Measurements from ENCODE around the gene ADGRG1. TPM values are rescaled to one million over a fixed set of nuclear protein-coding genes. Genes with fewer than 3 reads are reported as not detected.

The ADGRG1 gene
- total RNA-seq, 2 experiments from 2014 or later: 0.93 to 1.0 TPM

DNA sequence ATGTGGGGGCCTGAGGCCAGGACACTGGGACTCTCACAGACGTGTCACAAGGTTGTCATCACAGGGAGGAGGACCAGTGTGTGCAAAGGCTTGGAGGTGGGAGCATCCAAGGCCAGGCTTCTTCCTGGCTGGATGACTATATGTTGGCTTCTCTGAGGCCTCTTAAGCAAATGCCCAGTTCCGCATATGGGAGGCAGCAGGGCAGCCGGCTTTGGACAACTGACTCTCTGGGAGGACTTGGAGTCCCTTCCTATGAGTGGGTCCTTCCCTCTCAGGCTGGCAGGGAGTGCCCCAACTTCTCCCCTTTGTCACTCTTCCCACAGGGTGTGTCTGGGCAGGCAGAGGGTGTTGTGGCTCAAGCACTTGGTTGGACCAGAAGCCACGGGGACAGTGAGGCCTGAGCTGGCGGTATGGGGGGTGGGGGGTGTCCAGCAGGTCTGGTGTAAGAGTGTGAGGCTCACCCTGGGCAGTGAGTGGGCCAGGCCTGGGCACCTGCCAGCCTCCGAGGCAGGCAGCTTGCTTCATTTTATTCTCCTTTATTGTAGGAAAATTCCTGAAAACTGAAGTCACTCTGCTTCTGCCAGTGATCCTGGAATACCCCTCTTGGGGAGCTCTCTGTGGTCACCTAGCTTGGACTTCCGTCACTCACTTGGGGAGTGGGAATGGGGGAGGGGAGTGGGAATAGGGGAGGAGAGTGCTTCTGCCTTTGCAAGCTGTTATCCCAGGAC lies 14.9 kb downstream of the ADGRG1 start:
- DNase-seq: no peak
- H3K4me1 Mint-ChIP-seq (ENCODE audit: low read depth): peaks cover 9% of the 10 kb centered on the region
- H3K4me3 Mint-ChIP-seq: no peak overlapping the region
- no peaks in the 10 kb centered on the region for H3K36me3 Mint-ChIP-seq (ENCODE audit: low read depth)
- intact Hi-C loops (cut with micrococcal nuclease): no loop called here
- H3K27ac Mint-ChIP-seq: no peak overlapping the region
- CTCF ChIA-PET: interaction anchor here (0.8 to 1.1 kb wide), 2 partner anchors 9 to 33 kb away, joined by 3 to 6 read pairs; no protein-coding TSS in a partner anchor
- no peaks in the 10 kb centered on the region for H3K27me3 Mint-ChIP-seq (ENCODE audit: low read depth)
- H3K9me3 Mint-ChIP-seq: no peaks in the 10 kb centered on the region

- no peak overlapping the region for H3K27ac Mint-ChIP-seq
- no peaks in the 10 kb centered on the region for H3K9me3 Mint-ChIP-seq
- DNase-seq: no peak
- CTCF ChIA-PET: interaction anchor here (0.8 to 1.1 kb wide), 2 partner anchors 9 to 33 kb away, joined by 3 to 6 read pairs; no protein-coding TSS in a partner anchor
- peaks cover 11% of the 10 kb centered on the region for H3K4me1 Mint-ChIP-seq (ENCODE audit: low read depth)
- no peaks in the 10 kb centered on the region for H3K27me3 Mint-ChIP-seq (ENCODE audit: low read depth)
- intact Hi-C loops (cut with micrococcal nuclease): no loop called here
- no peak overlapping the region for H3K4me3 Mint-ChIP-seq
- H3K36me3 Mint-ChIP-seq (ENCODE audit: low read depth): no peaks in the 10 kb centered on the region
Observed at GRCh38 chr16:57643910-57644309, 15.5 kb downstream of the ADGRG1 start.

- no peaks in the 10 kb centered on the region for H3K9me3 Mint-ChIP-seq
- peaks cover 10% of the 10 kb centered on the region for H3K4me1 Mint-ChIP-seq (ENCODE audit: low read depth)
- no peaks in the 10 kb centered on the region for H3K36me3 Mint-ChIP-seq (ENCODE audit: low read depth)
- intact Hi-C loops (cut with micrococcal nuclease): no loop called here
- no peak overlapping the region for H3K27ac Mint-ChIP-seq
- no peak overlapping the region for H3K4me3 Mint-ChIP-seq
- DNase-seq: no peak
- H3K27me3 Mint-ChIP-seq (ENCODE audit: low read depth): no peaks in the 10 kb centered on the region
- CTCF ChIA-PET: interaction anchor here (0.8 to 6.5 kb wide), 4 partner anchors 8 to 67 kb away, joined by 3 to 162 read pairs (median 54); no protein-coding TSS in a partner anchor
Observed at GRCh38 chr16:57644383-57645014, 16.1 kb downstream of the ADGRG1 start.

DNA sequence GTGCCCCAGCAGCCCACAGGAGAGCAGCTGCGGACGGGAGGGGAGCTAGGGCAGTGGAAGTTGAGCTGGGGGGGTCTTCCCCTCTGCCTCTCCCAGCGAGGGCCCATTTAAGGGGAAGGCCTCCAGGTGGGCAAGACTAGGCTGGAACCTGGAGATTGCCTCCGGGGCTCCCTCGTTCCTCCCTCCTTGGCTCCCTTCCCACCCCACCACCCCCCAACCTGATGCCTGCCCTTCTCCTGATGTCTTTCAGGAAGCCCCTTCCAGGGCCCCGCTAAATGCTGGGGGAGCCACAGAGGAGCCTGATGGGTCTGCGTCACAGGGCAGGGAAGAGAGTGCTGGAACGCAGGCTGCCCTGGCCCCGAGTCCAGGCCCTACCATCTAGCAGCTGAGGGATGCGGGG lies 16.7 kb downstream of the ADGRG1 start:
- Mint-ChIP-seq H3K4me3 (no peak overlapping the region), H3K27ac (no peak overlapping the region), H3K9me3 (no peaks in the 10 kb centered on the region), H3K4me1 (ENCODE audit: low read depth) (peaks cover 10% of the 10 kb centered on the region), H3K36me3 (ENCODE audit: low read depth) (no peaks in the 10 kb centered on the region), H3K27me3 (ENCODE audit: low read depth) (no peaks in the 10 kb centered on the region)
- DNase-seq: no peak
- intact Hi-C loops (cut with micrococcal nuclease): no loop called here
- CTCF ChIA-PET: interaction anchor here (1.2 to 6.5 kb wide), 3 partner anchors 36 to 68 kb away, joined by 3 to 162 read pairs (median 106); no protein-coding TSS in a partner anchor

DNA sequence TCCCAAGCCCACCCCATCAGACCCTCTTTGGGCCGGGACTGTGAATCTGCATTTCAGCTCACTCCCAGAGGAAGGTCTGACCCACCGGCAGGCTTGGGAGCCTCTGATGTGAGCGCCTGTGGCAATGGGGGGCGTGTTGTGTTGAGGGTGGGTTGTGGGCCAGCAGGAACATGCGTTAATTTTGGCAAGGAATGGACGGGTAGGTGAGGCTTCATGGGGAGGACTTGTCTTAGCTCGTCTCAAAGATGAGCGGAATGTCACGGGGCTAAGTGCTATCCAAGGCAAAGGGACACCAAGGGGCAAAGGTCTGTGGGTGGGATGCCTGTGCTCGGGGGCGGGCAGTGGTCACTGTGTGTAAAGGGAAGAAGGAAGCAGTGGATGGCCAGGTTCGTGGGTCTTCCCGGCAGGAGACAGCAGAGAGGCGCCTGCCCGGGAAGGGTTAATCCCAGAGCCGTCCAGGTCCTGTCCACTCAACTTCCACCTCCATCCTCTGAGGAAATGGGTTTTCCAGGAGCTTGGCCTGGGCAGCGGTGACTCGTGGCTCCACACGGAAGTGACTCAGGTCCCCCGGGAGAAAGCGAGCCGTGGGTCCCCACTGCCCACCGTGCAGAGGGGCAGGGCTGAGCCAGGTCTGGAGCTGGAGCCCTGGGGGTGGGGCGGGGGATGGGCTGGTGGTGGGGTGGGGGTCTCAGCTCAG lies 17.4 kb downstream of the ADGRG1 start:
- Mint-ChIP-seq H3K27ac (peak overlapping the region; percentile 54), H3K27me3 (ENCODE audit: low read depth) (no peaks in the 10 kb centered on the region), H3K4me3 (no peak overlapping the region), H3K4me1 (ENCODE audit: low read depth) (peaks cover 10% of the 10 kb centered on the region), H3K36me3 (ENCODE audit: low read depth) (no peaks in the 10 kb centered on the region), H3K9me3 (no peaks in the 10 kb centered on the region)
- no peak for DNase-seq
- intact Hi-C loops (cut with micrococcal nuclease): no loop called here
- CTCF ChIA-PET: interaction anchor here (1.2 to 6.5 kb wide), 3 partner anchors 36 to 69 kb away, joined by 3 to 162 read pairs (median 106); no protein-coding TSS in a partner anchor

- CTCF ChIA-PET: interaction anchor here (0.8 to 6.5 kb wide), 6 partner anchors 10 to 73 kb away, joined by 3 to 162 read pairs (median 92); no protein-coding TSS in a partner anchor
- intact Hi-C loops (cut with micrococcal nuclease): no loop called here
- H3K9me3 Mint-ChIP-seq: no peaks in the 10 kb centered on the region
- no peak overlapping the region for H3K4me3 Mint-ChIP-seq
- peaks cover 11% of the 10 kb centered on the region for H3K4me1 Mint-ChIP-seq (ENCODE audit: low read depth)
- H3K27ac Mint-ChIP-seq: no peak overlapping the region
- H3K36me3 Mint-ChIP-seq (ENCODE audit: low read depth): no peaks in the 10 kb centered on the region
- H3K27me3 Mint-ChIP-seq (ENCODE audit: low read depth): no peaks in the 10 kb centered on the region
- no peak for DNase-seq
Observed at GRCh38 chr16:57646388-57647039, 18.1 kb downstream of the ADGRG1 start.

DNA sequence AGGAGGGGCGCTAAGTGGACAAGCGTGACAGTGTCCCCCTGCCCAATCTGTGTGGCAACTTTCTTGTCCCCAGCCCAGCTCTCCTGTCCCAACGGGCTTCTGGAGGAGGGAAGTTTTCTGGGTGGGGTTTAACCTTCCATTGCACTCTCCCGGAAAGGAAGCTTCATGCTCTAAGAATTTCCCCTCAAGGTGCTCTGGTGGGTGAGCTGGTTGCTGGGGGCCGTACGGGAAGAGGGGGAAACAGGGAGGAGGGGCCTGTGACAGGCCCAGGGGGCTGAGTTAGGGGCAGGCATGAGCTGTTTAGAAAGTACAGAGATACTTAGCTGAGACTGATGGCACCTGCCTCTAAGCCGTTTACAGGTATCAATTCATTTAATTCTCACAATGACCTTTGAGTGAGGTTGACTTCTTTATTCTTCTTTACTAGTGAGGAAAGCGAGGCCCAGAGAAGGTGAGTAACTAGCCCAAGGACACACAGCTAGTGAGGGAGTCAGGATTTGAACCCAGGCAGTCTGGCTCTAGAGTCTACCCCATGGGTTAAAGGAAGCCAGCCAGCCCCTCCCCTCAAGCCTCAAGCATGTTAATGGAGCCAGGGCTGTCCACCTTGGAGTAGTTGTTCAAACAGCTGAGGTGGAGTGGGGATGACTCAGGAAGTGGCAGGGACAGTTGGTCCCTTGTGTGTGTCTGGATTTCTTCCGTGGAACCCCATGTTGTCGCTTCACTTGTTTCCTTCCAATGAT lies 18.9 kb downstream of the ADGRG1 start:
- intact Hi-C loops (cut with micrococcal nuclease): no loop called here
- H3K4me1 Mint-ChIP-seq (ENCODE audit: low read depth): peaks cover 17% of the 10 kb centered on the region
- no peak overlapping the region for H3K4me3 Mint-ChIP-seq
- no peak for DNase-seq
- CTCF ChIA-PET: interaction anchor here (0.6 to 6.5 kb wide), 13 partner anchors 10 to 250 kb away, joined by 3 to 162 read pairs (median 11); partner anchors contain the start of gene ADGRG1
- no peaks in the 10 kb centered on the region for H3K27me3 Mint-ChIP-seq (ENCODE audit: low read depth)
- H3K27ac Mint-ChIP-seq: no peak overlapping the region
- no peaks in the 10 kb centered on the region for H3K36me3 Mint-ChIP-seq (ENCODE audit: low read depth)
- no peaks in the 10 kb centered on the region for H3K9me3 Mint-ChIP-seq

DNA sequence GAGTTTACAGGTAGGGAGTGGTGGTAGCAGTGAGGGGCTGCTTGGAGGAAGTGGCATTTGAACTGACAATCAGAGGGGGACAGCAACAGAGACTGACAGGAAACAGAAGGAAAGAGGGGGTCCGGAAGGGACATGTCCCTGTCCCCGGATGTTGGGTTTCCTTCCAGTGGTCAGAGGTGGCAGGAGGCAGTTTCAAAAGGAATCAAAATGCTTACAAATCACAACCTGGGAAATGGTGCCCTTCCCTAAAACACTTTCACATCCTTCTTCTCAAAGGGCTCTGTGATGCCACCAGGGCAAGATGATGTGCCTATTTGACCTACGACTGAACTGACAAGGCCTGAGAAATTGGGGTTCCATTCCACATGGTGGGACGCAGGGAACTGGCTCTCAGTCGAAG lies 19.7 kb downstream of the ADGRG1 start:
- Mint-ChIP-seq H3K27me3 (ENCODE audit: low read depth) (no peaks in the 10 kb centered on the region), H3K9me3 (no peaks in the 10 kb centered on the region), H3K36me3 (ENCODE audit: low read depth) (no peaks in the 10 kb centered on the region), H3K27ac (peak overlapping the region; percentile 34), H3K4me3 (no peak overlapping the region), H3K4me1 (ENCODE audit: low read depth) (peaks cover 17% of the 10 kb centered on the region)
- intact Hi-C loops (cut with micrococcal nuclease): loop anchor here (2.0 kb wide), 1 partner anchor 347 kb away; no protein-coding TSS in a partner anchor
- CTCF ChIA-PET: interaction anchor here (0.6 to 6.5 kb wide), 18 partner anchors 11 to 102 kb away, joined by 3 to 162 read pairs (median 8); partner anchors contain the start of gene ADGRG1
- DNase-seq: no peak

DNA sequence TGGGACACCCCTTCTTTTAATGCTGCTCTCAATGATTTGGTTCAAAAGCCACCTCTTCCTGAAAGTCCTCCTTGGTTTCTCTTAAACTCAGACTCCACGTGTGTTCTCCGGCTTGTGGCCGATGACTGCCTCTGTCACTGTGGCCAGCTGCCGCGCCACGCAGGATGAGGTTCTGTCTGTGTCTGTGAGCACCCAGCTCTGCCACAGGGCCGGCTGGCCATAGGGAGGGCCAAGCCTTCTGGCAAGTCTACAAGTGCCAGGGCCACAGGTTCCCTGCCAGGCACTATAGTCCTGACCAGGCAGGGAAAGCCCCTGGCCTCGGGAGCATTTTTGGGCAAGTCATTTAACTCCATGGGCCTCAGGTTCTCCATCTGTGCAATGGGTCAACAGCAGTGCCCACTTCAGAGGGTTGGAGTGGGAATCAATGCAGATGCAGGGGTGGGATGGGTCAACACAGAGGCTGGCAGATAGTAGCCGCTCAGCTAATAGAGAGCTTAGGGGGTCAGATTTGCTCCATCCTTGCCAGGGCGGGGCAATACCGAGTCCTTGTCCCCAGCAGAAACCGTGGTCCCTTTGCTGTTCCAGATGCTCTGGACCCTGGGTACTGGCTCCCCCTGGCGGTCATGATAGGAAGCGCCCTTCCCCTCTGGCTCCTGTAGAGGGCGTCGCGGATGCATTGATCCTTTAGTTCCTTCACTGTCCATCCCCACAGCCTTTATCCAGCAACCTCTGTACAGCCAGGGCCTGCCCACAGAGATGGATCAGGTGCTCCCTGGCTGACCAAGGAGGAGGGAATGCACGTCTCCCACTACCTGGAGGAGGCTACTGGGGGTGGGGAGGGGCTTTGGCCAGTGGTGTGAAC lies 20.4 kb downstream of the ADGRG1 start:
- CTCF ChIA-PET: interaction anchor here (0.6 to 6.5 kb wide), 32 partner anchors 11 to 386 kb away, joined by 3 to 162 read pairs (median 4); partner anchors contain the start of genes ADGRG1 and ADGRG3
- DNase-seq: peak; percentile 93
- intact Hi-C loops (cut with micrococcal nuclease): loop anchor here (1.0 to 2.0 kb wide), 10 partner anchors 40 to 351 kb away; partner anchors contain the start of genes KATNB1 and ZNF319
- Mint-ChIP-seq H3K36me3 (ENCODE audit: low read depth) (no peaks in the 10 kb centered on the region), H3K27ac (peak overlapping the region; percentile 44), H3K27me3 (ENCODE audit: low read depth) (no peaks in the 10 kb centered on the region), H3K9me3 (no peaks in the 10 kb centered on the region), H3K4me3 (no peak overlapping the region), H3K4me1 (ENCODE audit: low read depth) (peaks cover 17% of the 10 kb centered on the region)

DNA sequence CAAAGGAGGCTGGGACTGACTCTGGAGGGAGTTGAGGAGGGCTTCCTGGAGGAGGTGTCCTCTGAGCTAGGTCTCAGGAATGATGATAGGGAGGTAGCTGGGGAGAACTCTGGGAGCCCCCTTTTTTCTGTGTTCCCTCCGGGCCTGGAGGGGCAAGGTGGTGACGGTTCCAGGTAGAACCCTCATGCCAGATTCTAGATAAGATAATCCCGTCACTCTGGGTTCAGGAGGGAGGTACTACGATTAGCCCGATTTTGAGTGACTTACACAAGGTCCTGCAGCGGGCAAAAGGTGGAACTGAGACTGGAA lies 21.0 kb downstream of the ADGRG1 start:
- DNase-seq: no peak
- no peak overlapping the region for H3K4me3 Mint-ChIP-seq
- peaks cover 17% of the 10 kb centered on the region for H3K4me1 Mint-ChIP-seq (ENCODE audit: low read depth)
- H3K36me3 Mint-ChIP-seq (ENCODE audit: low read depth): no peaks in the 10 kb centered on the region
- H3K27ac Mint-ChIP-seq: no peak overlapping the region
- no peaks in the 10 kb centered on the region for H3K9me3 Mint-ChIP-seq
- intact Hi-C loops (cut with micrococcal nuclease): loop anchor here (1.0 to 2.0 kb wide), 10 partner anchors 40 to 351 kb away; partner anchors contain the start of genes KATNB1 and ZNF319
- CTCF ChIA-PET: interaction anchor here (0.7 to 6.5 kb wide), 24 partner anchors 11 to 386 kb away, joined by 3 to 162 read pairs (median 6); partner anchors contain the start of genes ADGRG1 and ADGRG3
- no peaks in the 10 kb centered on the region for H3K27me3 Mint-ChIP-seq (ENCODE audit: low read depth)
